WTC11 (cell line): ENCODE results near the gene RHOXF2.

Experiments used
- ATF1 ChIP-seq: sonication (generic); formaldehyde crosslinking; IDR thresholded peaks from 2 replicates; pipeline ENCODE4 v1.8.1; 2023; ENCODE audit warnings: mild to moderate bottlenecking, moderate library complexity, missing genetic modification reagents
- CTCF ChIP-seq: fragments of 200-600 bp; IDR thresholded peaks from 2 replicates; pipeline ENCODE4 v1.8.0; 2022; ENCODE audit warnings: antibody characterized with exemption
- ELF4 ChIP-seq: sonication (generic); formaldehyde crosslinking; IDR thresholded peaks from 2 replicates; pipeline ENCODE4 v1.8.1; 2022; ENCODE audit warnings: low read depth, mild to moderate bottlenecking, moderate library complexity, missing genetic modification reagents
- FOXJ3 ChIP-seq: sonication (generic); formaldehyde crosslinking; IDR thresholded peaks from 2 replicates; pipeline ENCODE4 v1.9.0; 2021; ENCODE audit warnings: missing genetic modification reagents, mild to moderate bottlenecking, borderline replicate concordance
- FOXK1 ChIP-seq: sonication (generic); formaldehyde crosslinking; IDR thresholded peaks from 2 replicates; pipeline ENCODE4 v1.8.0; 2022; ENCODE audit warnings: mild to moderate bottlenecking, moderate library complexity, missing genetic modification reagents
- JUN ChIP-seq: sonication (generic); formaldehyde crosslinking; IDR thresholded peaks from 2 replicates; pipeline ENCODE4 v1.8.0; 2023; ENCODE audit warnings: mild to moderate bottlenecking, missing genetic modification reagents
- KAT7 ChIP-seq: sonication (generic); formaldehyde crosslinking; IDR thresholded peaks from 2 replicates; pipeline ENCODE4 v1.8.1; 2023; ENCODE audit warnings: missing genetic modification reagents, mild to moderate bottlenecking, borderline replicate concordance
- MAX ChIP-seq: sonication (generic); formaldehyde crosslinking; IDR thresholded peaks from 2 replicates; pipeline ENCODE4 v1.8.0; 2022; ENCODE audit warnings: mild to moderate bottlenecking, missing genetic modification reagents
- ZNF232 ChIP-seq: sonication (generic); formaldehyde crosslinking; IDR thresholded peaks from 2 replicates; pipeline ENCODE4 v1.8.0; 2022; ENCODE audit warnings: mild to moderate bottlenecking, missing genetic modification reagents

- no peak for TF ChIP-seq CTCF
- no peak for TF ChIP-seq FOXJ3 (CRISPR knock-in tag)
- TF ChIP-seq ELF4 (CRISPR knock-in tag), result no peak
- no peak for TF ChIP-seq KAT7 (CRISPR knock-in tag)
- TF ChIP-seq MAX (CRISPR knock-in tag), result peak; percentile 74; the same call in 1 of the 2 replicates
- TF ChIP-seq ZNF232 (CRISPR knock-in tag), result no peak
- no peak; the same call in 1 of the 2 replicates for TF ChIP-seq FOXK1 (CRISPR knock-in tag)
- no peak for TF ChIP-seq JUN (CRISPR knock-in tag)
- TF ChIP-seq ATF1 (CRISPR knock-in tag), result no peak
Measured at GRCh38 chrX:120140293-120140981, 18.0 kb upstream of the RHOXF2 start.
